Measurements from ENCODE around the gene CADM1.

- TF ChIP-seq, protein P1, sequence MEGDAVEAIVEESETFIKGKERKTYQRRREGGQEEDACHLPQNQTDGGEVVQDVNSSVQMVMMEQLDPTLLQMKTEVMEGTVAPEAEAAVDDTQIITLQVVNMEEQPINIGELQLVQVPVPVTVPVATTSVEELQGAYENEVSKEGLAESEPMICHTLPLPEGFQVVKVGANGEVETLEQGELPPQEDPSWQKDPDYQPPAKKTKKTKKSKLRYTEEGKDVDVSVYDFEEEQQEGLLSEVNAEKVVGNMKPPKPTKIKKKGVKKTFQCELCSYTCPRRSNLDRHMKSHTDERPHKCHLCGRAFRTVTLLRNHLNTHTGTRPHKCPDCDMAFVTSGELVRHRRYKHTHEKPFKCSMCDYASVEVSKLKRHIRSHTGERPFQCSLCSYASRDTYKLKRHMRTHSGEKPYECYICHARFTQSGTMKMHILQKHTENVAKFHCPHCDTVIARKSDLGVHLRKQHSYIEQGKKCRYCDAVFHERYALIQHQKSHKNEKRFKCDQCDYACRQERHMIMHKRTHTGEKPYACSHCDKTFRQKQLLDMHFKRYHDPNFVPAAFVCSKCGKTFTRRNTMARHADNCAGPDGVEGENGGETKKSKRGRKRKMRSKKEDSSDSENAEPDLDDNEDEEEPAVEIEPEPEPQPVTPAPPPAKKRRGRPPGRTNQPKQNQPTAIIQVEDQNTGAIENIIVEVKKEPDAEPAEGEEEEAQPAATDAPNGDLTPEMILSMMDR (IDR thresholded peaks at IDR 0.05; ENCODE audit: low read depth, low read length): no peak
- no peak for TF ChIP-seq EZH2phosphoT487 (IDR thresholded peaks at IDR 0.05; ENCODE audit: low read depth)
These were observed 259.5 kb downstream of the CADM1 start for GRCh38 chr11:115244758-115245157.

Data from OCI-LY3 (cell line).